Endodermal cell (in vitro differentiated cells): ENCODE data around the gene BOD1L1. TPM values are rescaled to one million over a fixed set of nuclear protein-coding genes. Genes with fewer than 3 reads are reported as not detected.

ENCODE experiments used
- DNase-seq: peaks from one replicate; pipeline ENCODE4 v3.0.0-alpha.2; 2017
- H3K27ac ChIP-seq: 2 replicates; pipeline ENCODE4 v1.5.1; 2013; ENCODE audit warnings: mild to moderate bottlenecking, low read depth, low read length, moderate library complexity
- H3K27me3 ChIP-seq: 2 replicates; pipeline ENCODE4 v1.6.1; 2013; ENCODE audit warnings: mild to moderate bottlenecking, low read length, moderate library complexity; ENCODE audit not compliant: insufficient read depth, control insufficient read depth, poor library complexity, severe bottlenecking
- H3K36me3 ChIP-seq: 2 replicates; pipeline ENCODE4 v1.7.0; 2013; ENCODE audit warnings: mild to moderate bottlenecking, low read length, moderate library complexity; ENCODE audit not compliant: control insufficient read depth, insufficient read depth
- H3K4me1 ChIP-seq: one replicate; pipeline ENCODE4 v1.7.0; 2013; ENCODE audit warnings: low read length; ENCODE audit not compliant: control insufficient read depth, insufficient read depth
- H3K4me3 ChIP-seq: 2 replicates; pipeline ENCODE4 v1.5.1; 2013; ENCODE audit warnings: mild to moderate bottlenecking, low read length, moderate library complexity
- H3K9ac ChIP-seq: 2 replicates; pipeline ENCODE4 v1.6.1; 2013; ENCODE audit warnings: mild to moderate bottlenecking, low read length, moderate library complexity; ENCODE audit not compliant: poor library complexity, severe bottlenecking; ENCODE audit errors: extremely low read depth
- H3K9me3 ChIP-seq: 2 replicates; pipeline ENCODE4 v1.6.1; 2013; ENCODE audit warnings: mild to moderate bottlenecking, low read length, moderate library complexity; ENCODE audit not compliant: control insufficient read depth
- H3K27ac Mint-ChIP-seq: 2 replicates; pipeline ENCODE4 v1.8.0; 2020; ENCODE audit warnings: mixed read lengths
- H3K27me3 Mint-ChIP-seq: 2 replicates; pipeline ENCODE4 v1.8.0; 2021; ENCODE audit warnings: mild to moderate bottlenecking, mixed read lengths; ENCODE audit not compliant: insufficient read depth
- H3K36me3 Mint-ChIP-seq: 2 replicates; pipeline ENCODE4 v1.8.0; 2020; ENCODE audit warnings: low read depth, mixed read lengths
- H3K4me1 Mint-ChIP-seq: 2 replicates; pipeline ENCODE4 v1.8.0; 2020; ENCODE audit warnings: mixed read lengths
- H3K4me3 Mint-ChIP-seq: 2 replicates; pipeline ENCODE4 v1.8.0; 2020; ENCODE audit warnings: mild to moderate bottlenecking, moderate library complexity, mixed read lengths
- H3K9me3 Mint-ChIP-seq: 2 replicates; pipeline ENCODE4 v1.8.0; 2020; ENCODE audit warnings: mild to moderate bottlenecking, mixed read lengths
- WGBS, 2 experiments: methylation state at CpG; one replicate each; pipeline versions ENCODE4 v1.1.5 to v1.1.7; 2013; ENCODE audit warnings: missing lambda C conversion rate in 2 of 2, mixed read lengths in 1 of 2; ENCODE audit not compliant: insufficient coverage in 1 of 2, insufficient read length in 1 of 2; 5-methylcytosine and 5-hydroxymethylcytosine counted together
- total RNA-seq, 2 donors: library from RNA; stranded (reverse); fragmentation: NEBNext Ultra II Directional in 1 of 2; extraction: Animal tissue kit (Norgen Biotek cat#: 25700) in 1 of 2; gene quantifications; 2 replicates in 1 of 2; 3 replicates in 1 of 2; pipeline ENCODE4 v1.2.1, GENCODE V29; 2021
- TF ChIP-seq, protein P1 (sequence below): fragments of 200-600 bp; sonication (generic); conservative IDR thresholded peaks from 2 replicates; pipeline ENCODE4 v1.5.0; 2021; ENCODE audit warnings: antibody characterized with exemption, mild to moderate bottlenecking

BOD1L1 gene
- total RNA-seq, 2 donors from 2014 or later, result 42.5 to 46.3 TPM

DNA sequence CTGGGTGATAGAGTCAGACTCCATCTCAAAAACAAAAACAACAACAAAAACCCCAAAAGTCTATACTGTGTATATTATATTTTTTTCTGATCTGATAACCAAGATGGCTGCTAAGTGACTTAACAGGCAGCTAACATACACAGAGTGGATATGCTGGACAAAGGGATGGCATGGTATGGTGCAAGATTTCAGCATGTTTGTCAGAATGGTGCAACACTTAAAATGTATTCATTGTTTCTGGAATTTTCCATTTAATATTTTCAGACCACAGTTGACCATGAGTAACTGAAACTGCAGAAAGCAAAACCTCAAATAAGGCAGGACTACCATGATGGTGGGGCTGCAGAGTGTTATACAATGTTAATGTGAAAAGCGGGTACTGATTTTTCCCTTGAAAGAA, 6.1 kb upstream of the BOD1L1 start:
- Histone ChIP-seq H3K4me1 (no peaks in the 10 kb centered on the region), H3K27ac (no peak overlapping the region), H3K9me3 (no peaks in the 10 kb centered on the region), H3K4me3 (no peak overlapping the region), H3K27me3 (peaks cover 7% of the 10 kb centered on the region), H3K36me3 (no peaks in the 10 kb centered on the region), H3K9ac (no peak overlapping the region)
- Mint-ChIP-seq H3K27ac (no peak overlapping the region), H3K9me3 (no peaks in the 10 kb centered on the region), H3K36me3 (no peaks in the 10 kb centered on the region), H3K4me1 (no peaks in the 10 kb centered on the region), H3K27me3 (no peaks in the 10 kb centered on the region), H3K4me3 (no peak overlapping the region)
- DNase-seq, result no peak
- WGBS, 2 experiments, result 91% methylated on average over 1 of the region's 1 CpG; no CpG with 5 or more reads in 1 of the 2 experiments
- TF ChIP-seq, protein P1, sequence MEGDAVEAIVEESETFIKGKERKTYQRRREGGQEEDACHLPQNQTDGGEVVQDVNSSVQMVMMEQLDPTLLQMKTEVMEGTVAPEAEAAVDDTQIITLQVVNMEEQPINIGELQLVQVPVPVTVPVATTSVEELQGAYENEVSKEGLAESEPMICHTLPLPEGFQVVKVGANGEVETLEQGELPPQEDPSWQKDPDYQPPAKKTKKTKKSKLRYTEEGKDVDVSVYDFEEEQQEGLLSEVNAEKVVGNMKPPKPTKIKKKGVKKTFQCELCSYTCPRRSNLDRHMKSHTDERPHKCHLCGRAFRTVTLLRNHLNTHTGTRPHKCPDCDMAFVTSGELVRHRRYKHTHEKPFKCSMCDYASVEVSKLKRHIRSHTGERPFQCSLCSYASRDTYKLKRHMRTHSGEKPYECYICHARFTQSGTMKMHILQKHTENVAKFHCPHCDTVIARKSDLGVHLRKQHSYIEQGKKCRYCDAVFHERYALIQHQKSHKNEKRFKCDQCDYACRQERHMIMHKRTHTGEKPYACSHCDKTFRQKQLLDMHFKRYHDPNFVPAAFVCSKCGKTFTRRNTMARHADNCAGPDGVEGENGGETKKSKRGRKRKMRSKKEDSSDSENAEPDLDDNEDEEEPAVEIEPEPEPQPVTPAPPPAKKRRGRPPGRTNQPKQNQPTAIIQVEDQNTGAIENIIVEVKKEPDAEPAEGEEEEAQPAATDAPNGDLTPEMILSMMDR, result no peak

DNA sequence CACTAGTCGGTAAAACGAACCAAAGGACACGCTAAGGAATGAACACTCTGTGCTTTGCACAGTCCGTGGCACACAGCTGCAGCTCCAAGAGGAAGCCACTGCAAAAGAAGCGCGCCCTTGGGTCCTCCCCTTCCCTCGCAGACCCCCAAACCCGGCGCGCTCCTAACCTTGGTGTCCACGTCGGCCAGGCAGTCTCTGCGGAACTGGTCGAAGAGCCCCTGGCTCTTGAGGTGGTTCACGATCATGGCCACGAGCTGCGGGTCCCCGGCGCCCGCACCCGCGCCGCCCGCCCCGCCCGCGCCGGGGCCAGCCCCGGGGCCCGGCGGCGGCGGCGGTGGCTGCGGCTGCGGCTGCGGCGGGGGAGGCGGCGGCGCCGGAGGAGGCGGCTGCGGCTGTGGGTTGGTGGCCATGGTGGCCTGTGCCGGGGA, 333 bp downstream of the BOD1L1 start:
- Mint-ChIP-seq H3K36me3 (peaks cover 2% of the 10 kb centered on the region), H3K9me3 (no peaks in the 10 kb centered on the region), H3K27ac (peak overlapping the region; percentile 99), H3K4me3 (peak overlapping the region; percentile 93), H3K27me3 (no peaks in the 10 kb centered on the region), H3K4me1 (peaks cover 16% of the 10 kb centered on the region)
- Histone ChIP-seq H3K27me3 (no peaks in the 10 kb centered on the region), H3K9me3 (no peaks in the 10 kb centered on the region), H3K27ac (peak overlapping the region; percentile 10), H3K4me1 (no peaks in the 10 kb centered on the region), H3K4me3 (peak overlapping the region; percentile 96), H3K36me3 (no peaks in the 10 kb centered on the region), H3K9ac (peak overlapping the region; percentile 93)
- 0 to 3% methylated on average over 13 to 45 of the region's 45 CpGs for WGBS, 2 experiments
- TF ChIP-seq, protein P1, result no peak
- no peak for DNase-seq

GRCh38 chr4:13626492-13627177, 890 bp downstream of the BOD1L1 start:
- peak overlapping the region; percentile 93 for H3K4me3 Mint-ChIP-seq
- H3K27ac Mint-ChIP-seq, result peak overlapping the region; percentile 95
- peak overlapping the region; percentile 96 for H3K4me3 ChIP-seq
- WGBS, 2 experiments, result 5 to 7% methylated on average over 8 to 9 of the region's 9 CpGs
- H3K36me3 ChIP-seq, result no peaks in the 10 kb centered on the region
- no peaks in the 10 kb centered on the region for H3K27me3 Mint-ChIP-seq
- H3K4me1 Mint-ChIP-seq, result peaks cover 16% of the 10 kb centered on the region
- H3K36me3 Mint-ChIP-seq, result peaks cover 2% of the 10 kb centered on the region
- H3K9ac ChIP-seq, result peak overlapping the region; percentile 65
- DNase-seq, result no peak
- H3K9me3 Mint-ChIP-seq, result no peaks in the 10 kb centered on the region
- no peaks in the 10 kb centered on the region for H3K9me3 ChIP-seq
- H3K27ac ChIP-seq, result no peak overlapping the region
- no peaks in the 10 kb centered on the region for H3K27me3 ChIP-seq
- TF ChIP-seq, protein P1, result no peak
- H3K4me1 ChIP-seq, result no peaks in the 10 kb centered on the region
